GM04504 (cell line): ENCODE results near the gene SDK1.
"Not testable (repeated sequence)": the region's sequence is repeated elsewhere in the genome, so short reads cannot be mapped to it uniquely, and the experiment has no call there.

ENCODE experiments used
- DNase-seq: peaks from one replicate; pipeline ENCODE4 v3.0.0-alpha.2; 2012; ENCODE audit warnings: low read depth

Gene SDK1

DNA sequence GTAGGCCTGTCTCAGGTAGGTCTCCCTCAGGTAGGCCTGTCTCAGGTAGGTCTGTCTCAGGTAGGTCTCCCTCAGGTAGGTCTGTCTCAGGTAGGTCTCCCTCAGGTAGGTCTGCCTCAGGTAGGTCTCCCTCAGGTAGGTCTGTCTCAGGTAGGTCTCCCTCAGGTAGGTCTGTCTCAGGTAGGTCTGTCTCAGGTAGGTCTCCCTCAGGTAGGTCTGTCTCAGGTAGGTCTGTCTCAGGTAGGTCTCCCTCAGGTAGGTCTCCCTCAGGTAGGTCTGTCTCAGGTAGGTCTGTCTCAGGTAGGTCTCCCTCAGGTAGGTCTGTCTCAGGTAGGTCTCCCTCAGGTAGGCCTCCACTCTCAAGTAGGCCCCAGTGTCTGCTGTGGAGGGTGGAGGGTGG is 281.1 kb downstream of the SDK1 start:
- DNase-seq, result not testable (repeated sequence)

- no peak for DNase-seq
Measured at GRCh38 chr7:3585826-3586225, 284.8 kb downstream of the SDK1 start.

GRCh38 chr7:3588341-3588740 is 287.3 kb downstream of the SDK1 start:
- no peak for DNase-seq

- DNase-seq, result no peak
Measured at GRCh38 chr7:3589752-3590151, 288.7 kb downstream of the SDK1 start.

- no peak for DNase-seq
Measured at GRCh38 chr7:3591219-3591618, 290.2 kb downstream of the SDK1 start.

DNA sequence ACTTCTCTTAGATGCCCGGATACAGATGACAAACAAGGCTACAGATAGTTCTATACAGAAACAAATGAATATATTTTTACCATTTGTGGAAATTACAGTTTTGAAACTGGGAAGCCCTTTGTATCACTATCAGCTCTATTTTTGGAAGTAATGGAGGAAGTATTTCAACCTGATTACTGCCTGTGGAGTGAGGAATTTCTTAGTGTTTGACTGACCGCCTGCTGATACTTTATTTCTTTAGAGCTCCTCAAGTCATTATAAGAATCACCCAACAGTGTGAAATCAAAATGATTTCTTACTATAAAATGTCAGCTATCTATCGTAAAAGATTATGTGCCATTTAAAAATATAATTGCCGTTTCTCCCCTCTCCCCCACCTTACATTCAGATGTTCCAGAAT is 290.9 kb downstream of the SDK1 start:
- no peak for DNase-seq

DNA sequence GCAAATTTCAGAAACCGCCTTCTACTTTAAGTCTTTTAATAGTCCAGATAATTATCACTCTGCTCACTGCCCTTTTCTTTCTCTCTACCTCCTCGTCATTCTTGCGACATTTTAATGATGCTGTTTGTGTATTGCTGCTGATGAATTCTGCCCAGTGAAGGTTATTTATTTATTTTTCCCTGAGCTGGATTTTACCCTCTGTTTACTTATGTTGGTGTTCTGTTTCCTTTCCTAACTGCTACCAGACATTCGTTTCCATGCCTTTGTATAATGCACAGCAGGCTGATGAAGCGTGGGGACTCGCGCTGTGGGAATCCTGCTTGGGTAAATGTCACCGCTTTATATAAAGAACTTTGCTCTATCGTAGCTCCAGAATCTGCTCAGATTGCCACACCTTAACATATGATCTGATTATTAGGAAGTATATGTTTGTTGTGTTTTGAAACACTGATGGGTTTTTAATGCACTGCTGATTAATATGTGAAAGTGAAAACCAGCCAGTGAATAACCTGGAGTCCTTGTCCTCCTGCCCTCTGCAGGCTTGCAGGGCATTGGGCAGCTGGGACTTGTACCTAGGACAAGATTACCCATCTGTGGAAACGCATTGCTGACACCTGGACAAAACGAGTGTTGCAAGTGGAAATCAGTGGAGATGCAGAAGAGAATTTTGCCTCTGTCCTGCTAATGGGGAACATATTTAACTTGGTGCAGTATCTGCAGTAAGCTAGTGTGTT is 291.5 kb downstream of the SDK1 start:
- no peak for DNase-seq

- DNase-seq, result no peak
Measured at GRCh38 chr7:3594901-3595300, 293.8 kb downstream of the SDK1 start.

DNA sequence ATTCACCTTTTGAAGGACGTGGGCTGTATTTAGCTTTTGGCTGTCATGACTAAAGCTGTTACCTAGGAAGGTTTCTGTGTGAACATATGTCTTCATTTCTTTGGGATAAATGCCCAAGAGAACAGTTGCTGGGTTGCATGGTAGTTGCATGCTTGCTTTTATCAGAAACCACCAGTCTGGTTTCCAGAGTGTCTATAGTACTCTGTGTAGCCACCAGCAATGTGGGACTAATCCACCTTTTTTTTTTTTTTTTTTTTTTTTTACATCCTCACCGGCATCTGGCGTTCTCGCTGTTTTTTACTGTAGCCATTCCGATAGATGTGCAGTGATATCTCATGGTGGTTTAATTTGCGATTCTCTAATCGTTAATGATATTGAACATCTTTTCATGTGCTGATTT is 297.8 kb downstream of the SDK1 start:
- no peak for DNase-seq

DNA sequence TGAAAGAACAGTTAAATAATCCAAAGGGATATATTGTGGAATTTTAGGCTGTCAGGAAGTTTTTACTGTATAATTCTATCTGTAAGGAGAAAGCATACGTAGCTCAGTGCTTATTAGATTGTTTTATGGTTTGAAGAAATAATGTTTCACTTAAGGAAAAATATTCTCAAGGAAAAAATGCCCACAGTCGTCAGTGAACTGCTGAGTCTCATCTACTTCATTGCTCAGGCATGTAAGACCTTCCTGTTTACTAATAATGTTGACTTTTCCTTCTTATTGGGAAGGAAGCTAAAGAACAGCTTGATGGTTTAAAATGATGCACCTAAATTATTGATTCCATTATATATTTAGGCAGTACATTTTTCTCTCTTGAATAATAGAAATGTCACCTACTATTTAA is 304.2 kb downstream of the SDK1 start:
- DNase-seq, result no peak

- DNase-seq, result no peak
Measured at GRCh38 chr7:3606436-3606835, 305.4 kb downstream of the SDK1 start.

GRCh38 chr7:3607847-3608246 is 306.8 kb downstream of the SDK1 start:
- DNase-seq, result no peak

DNA sequence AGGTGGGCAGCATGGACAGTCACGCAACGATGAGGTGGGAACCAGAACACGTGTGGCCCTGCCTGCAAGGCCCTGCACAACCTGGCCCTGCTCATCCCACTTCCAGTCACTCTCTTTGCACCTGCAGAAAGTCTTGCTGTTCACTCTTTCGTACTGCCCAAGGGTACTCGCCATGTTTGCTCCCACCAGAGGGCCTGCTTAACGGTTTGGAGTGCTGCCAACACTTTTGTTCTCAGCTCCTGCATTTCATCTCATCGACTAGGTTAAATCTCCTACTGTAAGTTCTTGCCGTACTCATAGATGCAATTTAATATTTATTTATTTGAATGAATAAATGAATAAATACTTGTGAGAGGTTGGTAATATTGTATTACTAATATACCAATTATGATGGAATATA is 315.3 kb downstream of the SDK1 start:
- no peak for DNase-seq

DNA sequence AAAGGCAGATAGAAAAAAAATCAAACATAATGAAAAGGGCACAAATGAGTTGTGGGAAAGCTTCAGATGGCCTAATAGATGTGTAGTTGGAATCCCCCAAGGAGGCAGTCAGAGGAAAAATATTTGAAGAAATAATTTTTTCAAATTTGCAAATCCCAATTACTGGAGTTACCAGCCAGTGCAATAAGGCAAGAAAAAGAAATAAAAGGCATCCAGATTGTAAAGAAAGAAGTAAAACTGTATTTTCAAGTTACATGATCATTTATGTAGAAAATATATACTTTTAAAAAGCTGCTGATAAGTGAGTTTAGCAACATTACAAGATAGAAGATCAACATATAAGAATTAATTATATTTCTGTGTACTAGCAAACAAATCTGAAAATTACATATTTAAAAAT is 329.0 kb downstream of the SDK1 start:
- no peak for DNase-seq

DNA sequence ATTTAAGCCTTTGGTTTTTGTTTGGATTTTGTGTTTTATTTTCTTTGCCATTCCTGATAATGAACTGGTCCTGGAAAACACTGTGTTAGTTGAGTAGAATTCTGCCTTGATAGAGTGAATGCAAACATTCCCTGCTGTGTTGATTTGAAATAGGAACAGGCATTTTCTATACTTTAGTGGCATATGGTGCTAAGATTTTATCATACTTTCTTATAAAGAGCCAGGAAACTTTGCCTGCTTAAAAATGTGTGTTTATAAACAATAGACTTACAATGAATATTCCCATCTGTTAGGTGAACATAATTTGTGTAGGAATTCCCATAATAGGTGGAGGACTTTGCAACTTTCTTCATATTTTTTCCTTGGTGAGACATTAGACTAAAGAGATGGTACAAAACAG is 333.3 kb downstream of the SDK1 start:
- no peak for DNase-seq

DNA sequence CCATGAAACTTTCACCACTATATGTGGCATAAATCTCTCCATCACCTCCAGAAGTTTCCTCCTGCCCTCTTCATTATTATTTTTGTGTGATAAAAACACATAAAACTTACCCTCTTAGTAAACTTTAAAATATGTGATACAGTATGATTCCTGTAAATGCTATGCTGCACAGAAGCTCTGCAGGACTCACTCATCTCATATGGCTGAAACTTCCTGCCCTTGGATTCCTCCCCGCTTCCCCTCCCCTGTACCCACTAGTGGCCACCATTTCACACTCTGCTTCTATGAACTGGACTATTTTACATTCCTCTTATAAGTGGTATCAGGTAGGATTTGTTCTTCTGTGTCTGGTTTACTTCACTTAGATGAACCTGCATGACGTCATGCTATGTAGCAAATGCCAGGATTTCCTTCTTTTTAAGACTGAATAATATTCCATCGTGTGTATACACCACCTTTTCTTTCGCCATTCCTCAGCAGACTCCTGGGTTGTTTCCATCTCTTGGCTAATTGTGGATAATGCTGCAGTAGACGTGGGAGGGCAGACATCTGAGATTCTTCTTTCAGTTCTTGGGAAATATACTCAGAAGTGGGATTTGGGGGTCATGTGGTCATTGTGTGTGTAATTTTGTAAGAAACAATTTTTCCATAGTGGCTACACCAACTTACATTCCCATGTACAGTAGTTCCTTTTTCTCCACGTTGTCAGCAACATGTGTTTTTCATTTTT is 335.2 kb downstream of the SDK1 start:
- DNase-seq, result no peak

DNA sequence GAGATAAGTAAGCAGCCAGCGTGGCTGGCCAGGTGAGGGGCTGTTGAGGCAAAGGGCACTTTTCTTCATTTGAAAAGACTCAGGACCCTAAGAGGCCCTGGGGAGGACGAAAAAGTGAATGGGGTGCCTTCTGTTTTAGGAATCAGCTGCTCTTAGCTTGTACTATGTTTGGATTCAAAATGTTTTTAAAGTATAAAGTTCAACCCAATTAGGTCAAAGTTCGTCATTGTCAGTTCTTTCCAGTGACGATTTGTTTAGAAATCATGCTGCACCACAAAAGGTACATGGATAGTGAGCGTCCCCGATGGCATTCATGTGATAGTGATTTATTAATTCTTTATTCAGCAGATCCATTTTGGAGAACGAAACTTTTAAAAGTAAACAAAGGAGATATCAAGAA is 338.2 kb downstream of the SDK1 start:
- DNase-seq, result no peak

GRCh38 chr7:3641582-3641981 is 340.5 kb downstream of the SDK1 start:
- no peak for DNase-seq

GRCh38 chr7:3643091-3643490 is 342.0 kb downstream of the SDK1 start:
- DNase-seq, result no peak

GRCh38 chr7:3648276-3648675 is 347.2 kb downstream of the SDK1 start:
- no peak for DNase-seq

DNA sequence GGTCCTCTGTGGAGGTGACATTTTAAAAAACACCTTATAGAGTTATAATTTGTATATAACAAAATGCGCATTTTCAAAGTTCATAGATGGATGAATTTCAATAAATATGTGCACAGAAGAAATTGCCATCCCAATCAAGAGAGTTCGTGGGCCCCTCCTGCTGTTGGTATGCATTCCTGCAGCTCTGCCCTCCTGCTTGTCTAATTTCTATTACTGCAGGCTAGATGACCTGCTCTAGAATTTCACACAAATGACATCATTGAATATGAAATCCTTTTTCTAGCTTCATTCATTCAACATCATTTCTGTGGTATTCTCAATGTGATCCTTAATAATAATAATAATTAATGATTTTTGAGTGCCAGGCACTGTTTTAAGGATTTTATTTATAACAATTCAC is 348.2 kb downstream of the SDK1 start:
- DNase-seq, result no peak

GRCh38 chr7:3649678-3650440 is 348.8 kb downstream of the SDK1 start:
- no peak for DNase-seq

DNA sequence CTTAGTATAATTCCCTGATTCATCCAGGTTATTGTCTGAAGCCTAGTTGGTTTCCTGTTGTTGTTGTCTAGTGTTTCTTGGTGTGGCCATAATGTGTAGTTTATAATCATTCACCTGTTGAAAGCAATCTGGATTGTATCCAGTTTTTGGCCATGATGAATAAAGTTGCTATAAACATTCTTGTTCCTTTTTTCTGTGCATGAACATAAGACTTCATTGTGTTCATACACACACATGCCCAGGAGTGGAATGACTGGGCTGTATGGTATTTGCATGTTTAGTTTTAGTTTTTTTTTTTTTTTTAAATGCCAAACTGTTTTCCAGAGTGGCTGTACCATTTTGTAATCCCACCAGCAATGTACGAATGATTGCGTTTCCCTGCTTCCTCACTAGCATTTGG is 349.8 kb downstream of the SDK1 start:
- DNase-seq, result no peak
